HG02938 (cell line): ENCODE data around the gene UMPS.
"Not testable (repeated sequence)": the region's sequence is repeated elsewhere in the genome, so short reads cannot be mapped to it uniquely, and the experiment has no call there.

Experiments
- ATAC-seq: cut with Tn5 transposase; IDR thresholded peaks from one replicate; pipeline ENCODE4 v1.9.1; 2021; ENCODE audit warnings: mild to moderate bottlenecking, moderate library complexity; ENCODE audit not compliant: unreplicated experiment

The UMPS gene

DNA sequence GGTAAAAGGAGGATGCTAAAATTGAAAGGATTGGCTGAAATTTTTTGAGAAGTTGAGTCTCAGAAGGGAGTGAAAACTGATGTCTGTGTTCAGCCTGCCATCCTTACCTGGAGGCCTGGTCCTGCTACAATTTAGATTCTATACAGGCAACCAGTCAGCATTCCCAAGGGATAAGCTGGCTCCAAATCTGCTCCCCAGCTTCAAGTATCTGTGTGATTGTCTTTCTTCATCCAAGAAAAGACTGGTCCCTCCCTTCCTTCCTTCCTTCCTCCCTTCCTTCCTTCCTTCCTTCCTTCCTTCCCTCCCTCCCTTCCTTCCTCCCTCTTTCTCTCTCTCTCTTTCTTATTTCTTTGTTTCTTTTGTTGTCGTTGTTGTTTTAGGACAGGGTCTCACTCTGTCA lies 24.7 kb upstream of the UMPS start:
- ATAC-seq = no peak

DNA sequence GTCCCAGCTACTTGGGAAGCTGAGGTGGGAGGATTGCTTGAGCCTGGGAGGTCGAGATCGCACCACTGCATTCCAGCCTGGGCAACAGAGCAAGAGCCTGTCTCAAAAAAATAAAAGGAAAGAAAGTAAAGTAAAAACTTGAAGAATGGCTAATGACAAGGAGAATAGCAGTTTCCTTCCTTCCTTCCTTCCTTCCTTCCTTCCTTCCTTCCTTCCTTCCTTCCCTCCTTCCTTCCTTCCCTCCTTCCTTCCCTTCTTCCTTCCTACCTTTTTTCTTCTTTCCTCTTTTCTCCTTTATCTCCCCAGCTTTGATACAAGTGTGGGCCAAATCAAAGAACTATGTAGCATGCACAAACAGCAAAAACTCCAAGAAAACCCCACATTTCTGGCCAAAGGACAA lies 23.0 kb upstream of the UMPS start:
- ATAC-seq = not testable (repeated sequence)

GRCh38 chr3:124707656-124708062 lies 22.6 kb upstream of the UMPS start:
- ATAC-seq = no peak

- ATAC-seq = no peak
Measured at GRCh38 chr3:124714223-124714853, 15.9 kb upstream of the UMPS start.

DNA sequence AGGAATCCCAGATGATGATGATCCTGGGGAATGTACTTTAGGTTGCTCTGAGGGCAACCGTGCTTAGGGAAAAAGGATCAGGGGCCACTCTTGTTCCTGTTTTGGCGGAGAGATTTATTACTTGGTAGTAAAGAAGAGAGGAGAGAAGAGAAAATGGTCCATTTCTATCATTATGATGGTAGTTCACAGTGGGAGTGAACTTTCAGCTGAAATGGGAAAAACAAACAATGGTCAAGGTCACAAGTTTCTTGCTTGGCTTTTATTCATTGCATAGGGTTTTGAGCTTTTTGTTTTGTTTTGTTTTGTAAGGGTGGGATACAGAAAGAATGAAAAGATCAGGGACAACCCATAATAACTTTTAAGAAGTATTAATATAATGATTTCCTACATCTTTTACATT lies 7.7 kb upstream of the UMPS start:
- no peak for ATAC-seq

DNA sequence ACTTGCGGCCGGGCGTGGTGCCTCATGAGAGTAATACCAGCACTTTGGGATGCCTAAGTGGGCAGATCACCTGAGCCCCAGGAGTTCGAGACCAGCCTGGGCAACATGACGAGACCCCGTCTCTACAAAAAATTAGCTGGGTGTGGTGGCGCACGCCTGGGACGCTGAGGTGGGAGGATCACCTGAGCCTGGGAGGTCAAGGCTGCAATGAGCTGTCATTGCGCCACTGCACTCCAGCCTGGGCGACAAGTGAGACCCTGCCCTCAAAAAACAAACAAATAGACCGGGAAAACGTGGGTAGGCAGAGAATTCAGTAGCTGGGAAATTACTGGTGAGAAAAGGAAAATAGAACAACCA lies 667 bp downstream of the UMPS start:
- ATAC-seq = no peak

GRCh38 chr3:124731760-124732159 lies 1.5 kb downstream of the UMPS start:
- ATAC-seq = no peak

- no peak for ATAC-seq
Measured at GRCh38 chr3:124741027-124741426, 10.8 kb downstream of the UMPS start.

DNA sequence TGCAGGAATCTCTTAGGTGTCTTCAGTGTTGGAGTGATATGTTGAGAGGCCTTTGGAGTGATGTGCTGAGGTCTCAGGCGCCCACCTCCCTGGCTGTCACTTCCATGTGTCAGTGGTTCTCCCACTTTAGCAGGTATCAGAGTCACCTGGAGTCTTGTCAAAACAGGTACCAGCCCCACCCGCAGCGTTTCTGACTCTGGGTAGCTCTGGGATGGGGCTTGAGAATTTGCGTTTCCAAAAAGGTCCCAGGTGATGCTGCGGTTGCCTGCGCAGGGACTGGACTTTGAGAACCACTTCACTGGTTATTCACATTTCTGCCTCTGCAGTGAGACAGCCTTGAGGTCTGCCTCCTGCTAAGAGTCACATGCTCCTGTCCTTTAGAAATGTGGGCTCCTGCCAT lies 15.5 kb downstream of the UMPS start:
- no peak for ATAC-seq

GRCh38 chr3:124747111-124747981 lies 17.1 kb downstream of the UMPS start:
- ATAC-seq = no peak

GRCh38 chr3:124748560-124749198 lies 18.4 kb downstream of the UMPS start:
- no peak for ATAC-seq

DNA sequence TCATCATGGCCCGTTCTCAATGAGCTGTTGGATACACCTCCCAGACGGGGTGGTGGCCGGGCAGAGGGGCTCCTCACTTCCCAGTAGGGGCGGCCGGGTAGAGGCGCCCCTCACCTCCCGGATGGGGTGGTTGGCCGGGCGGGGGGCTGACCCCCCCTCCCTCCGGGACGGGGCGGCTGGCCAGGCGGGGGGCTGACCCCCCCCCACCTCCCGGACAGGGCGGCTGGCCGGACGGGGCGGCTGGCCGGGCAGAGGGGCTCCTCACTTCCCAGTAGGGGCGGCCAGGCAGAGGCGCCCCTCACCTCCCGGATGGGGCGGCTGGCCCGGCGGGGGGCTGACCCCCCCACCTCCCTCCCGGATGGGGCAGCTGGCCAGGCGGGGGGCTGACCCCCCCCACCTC lies 19.6 kb downstream of the UMPS start:
- not testable (repeated sequence) for ATAC-seq

DNA sequence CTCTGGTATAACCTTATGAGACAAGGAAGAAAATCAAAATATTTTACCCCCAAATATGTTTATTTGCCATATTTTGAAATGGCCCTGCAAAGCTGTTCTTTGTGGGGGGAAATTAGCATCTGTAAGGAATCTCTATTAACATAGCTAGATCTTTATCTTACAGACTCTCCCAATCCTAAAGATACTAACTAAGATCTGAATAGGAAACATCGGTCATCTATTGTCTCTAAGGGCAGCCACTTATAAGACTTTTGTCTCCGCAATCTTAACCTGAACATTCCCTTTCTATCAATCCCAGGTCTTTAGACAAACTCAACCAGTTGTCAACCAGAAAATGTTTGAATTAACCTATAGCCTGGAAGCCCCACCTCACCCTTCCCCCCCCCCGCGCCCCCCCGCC lies 21.2 kb downstream of the UMPS start:
- no peak for ATAC-seq

DNA sequence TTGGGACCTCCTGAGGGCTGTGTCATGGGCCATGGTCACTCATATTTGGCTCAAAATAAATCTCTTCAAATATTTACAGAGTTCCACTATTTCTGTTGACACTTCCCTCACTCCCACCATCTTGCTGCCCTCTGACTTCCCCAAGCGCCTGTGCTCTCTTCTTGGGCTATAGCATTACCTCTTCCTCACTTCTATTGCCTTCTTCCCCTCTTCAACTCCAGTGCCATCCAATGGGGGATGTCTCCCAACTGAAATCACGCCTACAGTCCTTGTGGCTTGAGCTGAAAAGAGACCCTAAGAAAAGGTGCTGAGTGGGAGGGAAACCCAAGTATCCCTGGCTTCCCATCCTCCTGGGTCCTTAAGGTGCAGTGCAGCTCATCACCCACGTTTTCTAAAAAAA lies 21.8 kb downstream of the UMPS start:
- no peak for ATAC-seq

- ATAC-seq = not testable (repeated sequence)
Measured at GRCh38 chr3:124757926-124758325, 27.7 kb downstream of the UMPS start.

DNA sequence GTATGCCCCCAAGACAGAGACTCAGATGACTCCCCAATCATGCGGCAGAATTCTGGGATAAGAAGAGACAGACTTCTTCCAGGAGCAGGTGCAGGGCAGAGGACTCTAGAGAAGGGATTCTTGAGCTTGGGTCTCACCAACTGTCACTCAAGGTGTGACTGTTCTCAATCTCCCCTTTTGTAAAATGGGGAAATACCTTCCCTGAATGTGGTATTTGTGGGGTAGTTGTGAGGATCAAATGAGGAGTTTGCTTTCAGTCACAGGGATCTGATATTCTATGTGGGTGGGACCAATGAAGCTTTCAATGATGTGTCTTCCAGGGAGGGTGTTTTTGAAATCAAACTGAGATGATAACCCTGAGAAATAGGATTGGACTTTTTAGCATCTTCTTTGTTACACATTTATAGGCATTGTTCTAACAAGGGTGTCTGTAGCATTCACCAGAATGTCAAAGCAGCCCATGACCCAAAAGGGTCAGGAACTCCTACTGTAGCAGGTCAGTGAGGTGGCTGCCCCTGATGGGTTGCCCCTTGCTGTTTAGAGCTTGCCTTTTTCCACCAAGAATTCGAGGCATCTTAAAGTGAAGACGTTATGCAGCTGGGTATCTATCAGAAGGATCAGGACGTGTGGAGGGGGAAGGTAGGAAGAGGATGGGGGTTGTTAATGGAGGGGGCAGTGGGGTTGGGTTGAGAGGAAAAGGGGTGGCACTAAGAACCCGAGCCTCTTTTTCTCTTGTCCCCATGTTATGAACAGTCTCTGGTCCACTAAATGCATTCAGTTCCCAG lies 28.8 kb downstream of the UMPS start:
- ATAC-seq = no peak

GRCh38 chr3:124759666-124760401 lies 29.6 kb downstream of the UMPS start:
- ATAC-seq = no peak

GRCh38 chr3:124760601-124761000 lies 30.3 kb downstream of the UMPS start:
- ATAC-seq = no peak

DNA sequence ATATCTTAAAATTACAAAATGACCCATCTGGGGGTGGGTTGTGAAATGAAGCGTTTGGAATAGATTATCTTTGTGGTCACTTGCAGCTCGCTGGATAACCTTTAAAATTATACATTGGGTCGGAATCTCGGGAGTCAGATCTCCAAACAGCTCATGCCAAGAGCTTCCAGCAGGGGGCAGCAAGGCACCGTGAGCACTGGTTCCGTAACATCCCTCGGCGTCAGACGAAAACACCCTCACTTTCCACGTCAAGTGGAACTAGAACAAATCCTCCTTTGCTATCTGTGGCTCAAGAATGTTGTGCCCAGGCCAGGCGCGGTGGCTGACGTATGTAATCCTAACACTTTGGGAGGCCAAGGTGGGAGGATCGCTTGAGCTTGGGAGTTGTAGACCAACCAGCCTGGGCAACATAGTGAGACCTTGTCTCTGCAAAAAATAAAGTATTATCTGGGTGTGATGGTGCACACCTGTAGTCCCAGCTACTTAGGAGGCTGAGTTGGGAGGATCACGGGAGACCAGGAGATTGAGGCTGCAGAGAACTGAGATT lies 31.1 kb downstream of the UMPS start:
- ATAC-seq = no peak

DNA sequence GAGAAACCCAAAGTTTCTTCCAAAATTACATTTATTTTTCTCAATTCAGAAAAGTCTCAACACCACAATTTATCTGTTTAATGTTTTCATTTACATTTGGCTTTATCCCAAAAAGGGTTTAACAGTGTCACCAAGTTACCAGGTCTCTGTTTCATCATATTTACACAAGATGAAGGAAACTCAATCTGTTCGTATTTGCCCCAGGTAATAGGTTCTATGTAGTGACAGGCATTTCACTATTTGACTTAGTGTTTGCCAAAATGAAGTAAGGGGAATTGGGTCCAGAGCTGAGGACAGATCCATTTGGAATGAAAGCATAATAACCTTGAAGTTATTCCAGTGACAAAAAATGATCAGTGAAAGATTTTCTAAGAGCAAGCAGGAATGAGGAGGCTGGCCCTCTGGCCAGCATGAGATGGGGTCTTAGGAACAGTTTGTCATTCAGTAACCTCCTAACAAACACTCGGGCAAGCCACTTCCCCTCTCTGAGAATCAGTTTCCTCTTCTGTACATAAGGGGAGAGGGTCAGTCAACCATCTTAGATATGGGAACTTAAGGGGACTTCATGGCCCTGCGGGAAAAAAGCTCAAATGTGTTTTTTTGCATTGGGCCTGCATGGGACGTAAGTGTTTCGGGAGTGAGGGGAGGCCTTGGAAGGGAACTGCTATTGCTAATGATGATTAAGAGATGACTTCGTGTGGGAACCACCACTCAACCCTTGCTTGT lies 31.8 kb downstream of the UMPS start:
- no peak for ATAC-seq
